HG02970 (cell line): ENCODE results near the gene PANK1.

Experiments
- ATAC-seq: cut with Tn5 transposase; IDR thresholded peaks from one replicate; pipeline ENCODE4 v1.9.1; 2021; ENCODE audit warnings: mild to moderate bottlenecking, moderate library complexity, moderate number of reproducible peaks; ENCODE audit not compliant: unreplicated experiment, low FRiP score

Gene PANK1

DNA sequence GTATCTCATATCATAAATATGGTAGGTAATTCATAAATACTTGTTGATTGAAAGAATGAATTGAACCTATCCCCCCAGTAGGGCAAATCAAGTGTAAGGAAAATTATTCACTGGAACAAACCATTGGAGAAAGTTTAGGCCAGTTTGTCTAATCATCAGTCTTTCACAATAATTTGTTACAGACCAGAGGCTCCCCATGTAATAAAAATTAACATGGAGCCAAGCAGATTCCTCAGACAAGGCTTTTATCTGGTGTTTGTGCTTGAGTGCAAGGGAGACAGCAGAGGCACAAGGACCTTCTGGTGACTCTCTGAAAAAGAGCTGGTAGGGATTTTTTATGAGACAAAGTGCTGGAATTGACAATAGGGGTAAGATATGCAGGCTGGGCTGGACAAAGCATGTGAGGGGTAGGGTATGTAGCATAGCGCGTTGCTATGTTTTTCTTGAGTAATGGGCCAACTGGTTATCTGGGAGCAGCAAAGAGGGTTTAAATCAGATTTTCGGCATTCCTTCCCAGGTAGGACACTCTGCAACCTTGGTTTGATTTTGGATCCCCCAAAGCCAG lies 7.8 kb upstream of the PANK1 start:
- no peak for ATAC-seq

DNA sequence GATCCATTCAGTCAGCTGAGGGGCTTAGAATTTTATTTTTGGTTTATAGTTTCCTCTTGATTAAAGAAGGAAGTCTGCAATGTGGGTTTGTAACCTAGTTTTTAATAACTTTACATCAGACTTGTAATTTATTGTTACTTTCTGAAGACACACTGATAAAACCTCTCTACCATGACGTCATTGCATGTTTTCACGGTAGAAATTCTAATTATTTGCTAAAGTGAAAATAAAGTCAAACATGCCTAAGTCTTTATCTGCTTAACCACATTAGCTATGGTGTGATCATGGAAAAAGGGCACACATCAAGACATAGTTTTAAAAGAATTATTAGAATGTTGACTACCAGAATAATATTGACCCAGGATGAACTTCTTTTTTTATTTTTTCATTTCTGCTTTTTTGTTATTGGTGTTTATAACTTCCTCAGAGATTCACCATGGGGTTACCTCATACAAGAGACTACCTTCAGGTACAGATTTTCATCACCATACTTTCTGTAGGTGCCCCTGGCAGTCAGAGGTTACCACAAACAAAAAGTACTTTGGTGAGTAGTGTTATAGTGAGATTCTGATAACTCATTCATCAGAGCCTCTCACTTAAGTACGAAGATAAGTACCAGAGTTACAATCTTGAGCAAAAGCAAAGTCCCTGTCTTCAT lies 7.0 kb upstream of the PANK1 start:
- ATAC-seq, result no peak

DNA sequence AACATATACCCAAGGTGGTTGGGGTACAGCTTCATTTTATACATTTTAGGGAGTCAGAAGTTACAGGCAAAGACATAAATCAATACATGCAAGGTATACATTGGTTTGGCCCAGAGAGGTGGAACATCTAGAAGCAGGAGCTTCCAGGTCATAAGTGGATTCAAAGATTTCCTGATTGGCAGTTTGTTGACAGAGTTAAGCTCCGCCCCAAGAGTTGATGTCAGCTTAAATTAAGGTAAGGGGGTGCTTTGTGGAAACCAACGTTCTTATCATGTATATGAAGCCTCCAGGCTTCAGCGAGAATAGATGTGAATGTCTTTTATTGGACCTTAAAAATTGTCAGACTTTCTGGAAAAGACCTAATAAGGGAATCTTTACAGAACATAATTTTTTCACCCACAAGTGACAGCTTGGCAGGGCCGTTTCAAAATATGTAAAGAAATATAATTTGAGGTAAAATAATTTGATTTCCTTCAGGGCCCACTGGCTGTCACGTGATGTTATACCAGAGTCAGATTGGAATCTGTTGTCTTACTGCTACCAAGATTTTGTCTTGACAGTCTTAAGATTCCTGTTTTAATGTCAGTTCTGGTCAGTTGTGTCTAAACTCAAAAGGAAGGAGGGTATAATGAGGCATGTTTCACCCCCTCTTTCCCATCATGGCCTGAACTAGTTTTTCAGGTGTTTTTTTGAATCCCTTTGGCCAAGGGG lies 6.3 kb upstream of the PANK1 start:
- no peak for ATAC-seq

DNA sequence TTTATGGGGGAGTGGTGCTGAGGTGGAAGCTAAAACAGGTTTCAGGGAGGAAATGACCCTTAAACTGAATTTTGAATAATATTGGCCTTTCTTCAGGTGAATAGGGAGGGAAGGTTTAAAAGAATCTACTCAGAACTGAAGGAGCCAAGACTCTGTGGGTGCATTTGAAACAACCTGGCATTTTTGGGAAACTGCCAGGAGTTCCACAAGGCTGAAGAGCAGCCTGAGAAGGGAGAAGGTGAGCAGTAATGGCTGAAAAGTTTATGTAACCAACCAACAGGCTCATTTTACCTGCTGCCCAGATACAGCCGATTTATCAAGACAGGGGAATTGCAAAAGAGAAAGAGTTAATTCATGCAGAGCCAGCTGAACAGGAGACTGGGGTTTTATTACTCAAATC lies 4.0 kb upstream of the PANK1 start:
- no peak for ATAC-seq

DNA sequence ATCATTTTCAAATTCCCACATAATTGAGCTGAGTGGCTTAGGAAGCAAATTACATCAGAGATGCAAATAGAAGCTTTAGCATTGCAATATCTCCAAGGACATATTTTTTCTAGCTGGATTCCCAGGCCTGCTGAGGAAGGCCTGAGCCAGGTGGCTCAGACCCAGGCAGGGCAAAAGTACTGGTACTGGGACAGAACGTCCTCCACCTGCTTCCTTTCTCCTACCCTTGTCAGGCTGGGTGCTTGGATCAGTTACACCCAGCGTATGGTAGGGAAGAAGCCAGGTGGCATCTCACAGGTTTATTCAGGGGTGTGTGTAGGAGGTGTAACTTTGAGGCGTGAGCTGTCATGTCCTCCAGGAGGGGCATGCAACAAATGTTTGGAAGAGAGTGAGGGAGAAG lies 3.0 kb upstream of the PANK1 start:
- ATAC-seq, result no peak

DNA sequence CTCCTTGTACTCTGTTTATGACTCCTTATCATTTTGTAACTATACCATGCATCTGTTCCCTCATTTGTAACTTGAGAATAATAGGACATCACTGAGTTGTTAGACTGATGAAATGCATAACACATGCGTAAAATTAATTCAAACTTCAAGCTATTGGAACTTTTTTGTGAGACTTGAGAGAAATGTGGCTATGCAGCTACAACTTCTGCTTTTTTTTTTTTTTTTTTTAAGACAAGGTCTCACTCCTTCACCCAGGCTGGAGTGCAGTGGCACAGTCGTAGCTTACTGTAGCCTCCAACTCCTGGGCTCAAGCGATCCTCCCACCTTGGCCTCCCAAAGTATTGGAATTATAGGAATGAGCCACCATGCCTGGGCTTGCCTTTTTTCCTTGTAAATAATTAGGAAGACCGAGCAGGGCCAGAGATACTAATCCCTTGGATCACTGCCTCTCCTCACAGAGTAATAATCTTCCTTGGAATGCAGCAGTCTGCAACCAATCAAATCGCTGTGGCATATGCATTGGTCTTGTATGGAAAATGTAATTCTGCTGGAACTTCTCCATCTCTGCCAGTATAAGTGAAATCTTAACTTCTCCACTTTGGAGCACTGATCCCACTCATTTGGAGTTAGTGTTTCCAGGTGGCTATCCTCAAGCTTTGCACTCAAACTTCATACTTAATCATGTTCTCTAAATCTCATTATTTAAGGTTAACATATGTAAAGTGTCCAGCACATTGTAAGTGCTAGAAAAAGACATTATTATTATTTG lies 2.0 kb upstream of the PANK1 start:
- no peak for ATAC-seq

DNA sequence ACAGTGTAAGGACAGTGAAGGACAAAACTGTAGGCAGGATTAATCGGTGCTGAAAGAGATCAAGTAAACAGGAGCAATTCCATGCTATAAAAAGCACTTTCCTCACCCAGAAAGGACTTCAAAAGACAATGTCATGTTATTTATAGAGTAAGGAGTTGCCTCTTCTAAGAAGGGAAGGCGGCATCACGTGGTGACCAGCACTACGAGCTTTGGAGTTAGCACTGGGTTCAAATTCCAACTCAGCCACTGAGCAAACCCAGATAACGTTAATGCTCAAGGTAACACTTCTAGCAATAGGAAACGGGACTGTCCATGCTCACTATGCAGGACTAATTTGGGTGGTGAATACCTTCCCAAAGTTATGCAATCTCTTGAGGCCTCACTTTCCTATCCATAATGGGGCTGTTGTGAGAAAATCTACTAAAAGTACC lies 715 bp upstream of the PANK1 start:
- no peak for ATAC-seq

DNA sequence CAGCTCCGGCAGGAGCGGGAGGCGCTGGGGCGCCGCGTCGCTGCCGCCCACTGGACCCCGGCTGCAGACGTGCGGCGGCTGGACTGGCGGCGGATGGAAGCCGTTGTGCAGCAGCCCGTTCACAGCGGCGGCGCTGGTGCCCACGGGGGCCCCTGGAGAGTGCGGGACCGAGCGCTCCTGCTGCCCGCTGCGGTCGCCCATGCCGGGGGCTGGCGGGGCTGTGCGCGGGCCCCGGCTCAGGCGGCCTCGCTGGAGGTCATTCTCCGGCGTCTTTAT lies 413 bp downstream of the PANK1 start:
- ATAC-seq, result peak; percentile 46

DNA sequence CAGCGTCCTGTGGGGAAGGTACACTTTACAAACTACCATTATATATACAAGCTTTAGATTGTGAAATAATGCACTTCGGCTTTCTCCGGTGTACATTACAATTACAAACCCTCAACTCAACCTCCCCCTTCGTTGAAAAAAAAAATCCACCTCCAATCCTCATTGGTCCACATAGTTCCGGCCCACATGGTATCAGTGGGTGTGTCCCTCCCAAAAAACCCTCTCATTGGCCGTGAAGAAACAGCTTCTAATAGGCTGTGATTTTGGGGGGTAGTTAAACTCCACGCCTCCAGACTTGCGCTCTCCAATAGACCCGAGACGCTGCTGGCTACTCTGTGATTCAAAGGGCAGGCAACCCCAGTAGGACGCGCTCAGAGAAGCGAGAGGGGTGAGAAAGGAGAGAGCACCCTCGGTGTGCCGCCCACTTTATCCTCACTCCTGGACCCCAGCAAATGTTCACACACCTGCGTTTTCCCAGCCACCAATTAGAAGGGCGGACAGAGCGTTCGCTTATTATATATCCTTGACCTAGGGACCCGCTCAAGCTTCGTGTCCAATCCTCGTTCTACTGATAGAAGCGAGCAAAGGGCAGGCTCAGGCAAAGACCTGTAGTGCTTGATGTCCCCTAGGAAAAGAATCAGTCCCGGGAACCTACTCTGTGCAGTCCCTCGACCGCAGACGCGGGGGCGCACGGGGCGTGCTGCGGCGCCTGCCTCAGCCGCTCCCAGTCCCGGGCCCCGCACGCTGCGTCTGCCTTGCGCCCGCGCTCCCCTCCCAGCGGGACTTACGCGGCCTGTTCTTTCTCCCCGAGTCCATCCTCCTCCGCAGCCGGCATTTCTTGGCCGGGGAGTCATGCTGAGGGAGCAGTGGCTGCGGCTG lies 991 bp downstream of the PANK1 start:
- peak; percentile 87 for ATAC-seq

DNA sequence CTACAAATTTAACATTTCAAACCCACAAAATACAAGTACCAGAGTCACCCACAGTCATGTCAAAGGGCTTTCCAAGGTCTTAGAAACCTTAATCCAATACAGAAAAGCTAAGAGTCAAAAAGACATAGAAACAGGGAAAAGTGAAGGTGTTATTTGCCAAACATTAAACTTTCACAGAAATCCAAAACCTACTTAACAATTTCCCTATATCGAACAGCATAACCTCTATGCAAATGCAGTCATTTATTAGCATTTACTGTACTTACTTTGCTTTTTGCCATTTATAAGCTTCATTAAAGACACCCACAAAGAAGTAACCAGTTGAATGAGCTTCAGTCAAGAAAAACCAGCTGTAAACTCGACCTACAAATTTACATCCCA lies 1.6 kb downstream of the PANK1 start:
- ATAC-seq, result no peak

DNA sequence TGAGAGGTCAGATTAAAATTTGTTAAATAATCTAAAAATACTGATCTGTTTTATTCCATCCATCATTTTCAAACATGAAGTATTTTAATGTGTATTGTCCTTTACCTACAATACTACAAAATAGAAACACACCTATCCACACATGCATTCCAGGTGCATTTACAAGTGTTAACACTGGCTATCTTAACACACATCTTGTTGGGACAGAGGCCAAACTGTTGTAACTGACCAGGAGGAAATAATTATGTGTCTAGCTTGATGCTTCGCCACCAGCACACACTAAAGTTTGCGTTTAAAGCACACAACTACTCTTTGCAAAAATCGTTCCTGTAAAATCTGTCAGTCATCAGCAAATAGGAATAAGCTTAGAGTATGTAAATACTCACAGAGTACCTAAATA lies 2.8 kb downstream of the PANK1 start:
- no peak for ATAC-seq

DNA sequence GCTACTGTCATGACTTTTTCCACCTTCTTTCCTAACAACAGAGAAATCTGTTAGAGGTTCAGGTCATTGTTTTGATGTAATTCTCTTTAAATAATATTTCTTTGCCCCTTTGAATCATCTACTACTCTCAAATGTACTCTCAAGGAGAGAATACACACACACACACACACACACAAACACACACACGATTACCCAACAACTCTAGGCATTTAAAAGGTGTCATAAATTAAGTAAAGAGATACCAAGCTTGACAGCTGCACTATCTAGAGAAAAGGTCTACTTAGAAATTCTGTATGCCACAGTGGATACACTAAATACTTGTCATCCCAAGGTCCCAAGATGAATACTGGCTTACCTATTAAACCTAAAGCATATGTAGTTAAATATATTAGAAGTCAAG lies 4.8 kb downstream of the PANK1 start:
- no peak for ATAC-seq

DNA sequence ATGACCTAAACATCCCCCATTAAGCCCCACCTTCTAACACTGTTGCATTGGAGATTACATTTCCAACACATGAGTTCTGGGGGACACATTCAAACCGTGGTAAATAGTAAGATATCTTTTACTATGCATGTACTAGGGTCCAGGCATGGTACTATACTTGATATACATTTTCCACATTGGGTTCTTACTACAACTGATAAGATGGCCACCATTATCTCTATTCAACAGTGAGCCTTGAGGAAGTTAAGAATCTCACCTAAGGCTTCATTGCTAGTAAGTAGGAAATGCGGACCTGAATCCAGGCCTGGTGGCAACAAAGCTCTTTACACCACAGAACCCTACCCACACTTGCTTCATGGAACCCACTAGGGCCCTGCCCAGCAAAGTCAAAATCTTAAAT lies 5.7 kb downstream of the PANK1 start:
- no peak for ATAC-seq

DNA sequence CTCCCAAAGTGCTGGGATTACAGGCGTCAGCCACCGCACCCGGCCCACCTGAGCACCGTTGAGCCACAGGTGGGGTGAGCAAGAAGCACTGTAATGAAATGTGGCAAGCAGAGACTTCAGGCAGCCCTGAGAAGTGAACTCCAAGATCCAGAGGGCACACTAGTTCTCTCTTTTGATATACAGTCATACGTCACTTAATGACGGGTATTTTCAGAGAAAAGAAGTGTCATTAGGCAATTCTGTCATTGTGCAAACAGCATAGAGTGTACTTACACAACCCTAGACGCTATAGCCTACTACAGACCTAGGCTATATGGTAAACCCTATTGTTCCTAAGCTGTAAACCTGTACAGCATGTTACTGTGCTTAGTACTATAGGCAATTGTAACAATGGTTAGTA lies 7.9 kb downstream of the PANK1 start:
- ATAC-seq, result no peak

DNA sequence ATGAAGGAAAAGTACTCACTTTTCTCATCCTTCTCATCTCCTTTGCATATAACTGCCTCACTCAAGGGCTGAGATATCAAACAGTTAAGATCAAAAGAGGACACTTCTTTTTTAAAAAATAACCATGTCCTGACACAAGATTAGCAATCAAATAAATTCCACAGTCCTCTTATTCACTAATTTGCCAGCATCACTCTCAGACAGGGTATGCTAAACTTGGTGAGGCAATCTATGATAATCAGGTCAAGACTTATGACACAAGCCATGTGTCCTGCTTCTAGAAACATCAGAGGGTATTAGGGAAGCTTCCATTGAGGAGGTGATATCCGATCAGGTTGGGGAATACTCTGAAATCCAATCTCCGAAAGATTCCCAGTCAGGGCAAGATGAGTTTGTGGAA lies 10.4 kb downstream of the PANK1 start:
- no peak for ATAC-seq

DNA sequence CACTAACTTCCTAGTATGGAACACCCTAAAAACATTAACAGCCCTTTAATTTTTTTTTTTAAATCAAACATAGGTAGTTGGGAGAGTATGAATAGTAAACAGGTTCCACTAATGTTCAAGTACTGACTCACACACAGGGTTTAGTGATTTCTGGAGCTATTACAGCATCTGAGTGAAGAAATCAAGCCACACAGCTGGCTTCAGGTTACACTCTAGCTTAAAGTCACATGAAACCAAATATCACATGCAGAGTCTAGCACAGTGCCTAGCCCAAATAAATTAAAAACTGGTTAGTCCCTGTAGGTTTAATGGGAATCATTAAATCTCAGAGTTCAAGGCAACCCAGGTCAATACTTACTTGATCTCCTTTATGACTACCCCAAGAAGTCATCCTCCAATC lies 11.6 kb downstream of the PANK1 start:
- no peak for ATAC-seq

DNA sequence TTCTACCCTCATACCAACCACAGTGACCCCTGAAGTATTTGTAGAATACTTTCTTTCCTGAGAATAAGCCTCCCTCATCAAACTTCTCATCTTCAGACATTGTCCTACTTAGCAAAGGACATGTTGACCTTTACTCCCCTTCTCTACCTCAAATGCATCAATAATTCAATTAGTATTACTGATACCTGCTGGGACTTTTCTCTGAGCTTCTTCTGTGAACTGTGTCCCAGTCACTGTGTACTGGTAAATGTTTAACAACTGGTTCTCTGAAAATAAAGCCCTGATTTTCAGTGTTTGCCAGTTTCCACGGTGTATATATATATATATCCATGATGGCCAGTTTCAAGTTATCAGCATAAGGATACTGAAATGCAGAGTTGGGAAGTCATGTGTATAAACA lies 12.2 kb downstream of the PANK1 start:
- no peak for ATAC-seq

DNA sequence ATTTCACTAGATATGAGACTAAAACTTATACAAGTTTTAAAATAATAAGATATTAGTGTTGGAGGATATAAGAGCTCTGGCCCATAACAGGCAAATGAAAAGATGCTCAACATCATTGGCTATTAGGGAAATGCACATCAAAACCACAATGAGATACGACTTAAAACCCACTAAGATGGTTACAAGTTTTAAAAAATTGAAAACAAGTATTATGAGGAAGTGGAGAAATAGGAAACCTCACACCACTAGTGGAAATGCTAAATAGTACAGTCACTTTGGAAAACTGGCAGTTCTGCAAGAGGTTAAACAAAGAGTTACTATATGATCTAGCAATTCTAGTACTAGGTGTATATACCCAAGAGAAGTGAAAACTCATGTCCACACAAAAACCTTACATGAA lies 17.2 kb downstream of the PANK1 start:
- ATAC-seq, result no peak

DNA sequence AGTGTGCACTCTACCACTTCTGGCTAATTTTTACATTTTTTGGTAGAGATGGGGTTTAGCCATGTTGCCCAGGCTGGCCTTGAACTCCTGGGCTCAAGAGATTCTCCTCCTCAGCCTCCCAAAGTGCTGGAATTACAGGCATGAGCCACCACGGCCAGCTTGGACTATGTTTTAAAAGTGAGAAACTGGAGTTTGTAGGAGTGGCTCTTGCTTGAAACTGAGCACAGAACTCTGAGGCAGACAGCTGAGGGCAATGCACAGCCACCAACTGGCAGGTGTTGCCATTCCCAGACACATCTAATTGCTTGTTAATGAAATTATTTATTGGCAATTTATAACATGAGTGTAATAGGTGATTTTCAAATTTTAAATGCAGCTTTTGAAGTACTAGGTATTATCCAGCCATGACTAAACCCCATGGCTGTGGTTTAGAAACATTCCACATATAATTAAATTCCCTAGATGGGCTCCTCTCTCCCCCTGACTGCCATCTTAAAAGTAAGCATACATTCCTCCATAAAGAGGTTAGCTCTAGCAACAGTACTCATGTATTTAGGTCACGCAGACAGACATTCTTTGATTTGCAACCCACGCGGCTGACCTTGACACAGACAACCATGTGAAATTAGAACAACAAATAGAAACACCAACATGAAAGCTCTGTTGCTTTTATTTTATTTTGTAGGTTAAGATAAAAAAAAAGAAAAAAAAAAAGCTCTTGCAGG lies 19.8 kb downstream of the PANK1 start:
- ATAC-seq, result no peak

DNA sequence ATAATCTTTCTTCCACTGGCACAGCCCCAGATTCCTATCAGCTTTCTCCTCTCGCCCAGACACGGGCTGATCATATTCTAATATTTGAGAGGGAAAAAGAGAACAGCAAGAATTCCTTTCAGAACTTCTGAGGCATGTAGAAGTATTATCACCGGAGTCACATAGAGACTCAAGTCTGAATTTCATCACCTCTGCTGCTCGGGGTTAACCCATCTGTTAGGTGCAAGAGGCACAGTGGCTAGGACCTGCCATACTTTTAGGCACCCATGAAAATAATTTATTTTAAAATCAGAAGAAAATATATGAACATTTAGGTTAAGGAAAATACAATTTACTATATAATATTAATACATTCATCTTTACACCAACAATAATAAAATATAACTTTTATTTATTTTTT lies 21.0 kb downstream of the PANK1 start:
- ATAC-seq, result no peak
